Coronary artery (tissue), 2 donors: Measurements from ENCODE around the gene ADGB.
A peak's percentile ranks its signal among the peaks of the same experiment; 100 is the strongest.

Experiments
- DNase-seq: peaks from one replicate; pipeline ENCODE4 v3.0.0-alpha.2; 2017; ENCODE audit warnings: low spot score
- H3K27ac ChIP-seq, 2 donors: fragments of 200-600 bp; sonication (generic); one replicate each; pipeline ENCODE4 v1.5.1; 2016 to 2019
- H3K4me3 ChIP-seq: fragments of 200-600 bp; sonication (generic); 2 replicates; pipeline ENCODE4 v1.5.1; 2016; ENCODE audit warnings: mild to moderate bottlenecking, moderate library complexity
- CTCF ChIP-seq: fragments of 200-600 bp; sonication (generic); IDR thresholded peaks from one replicate; pipeline ENCODE4 v1.5.1; 2019; ENCODE audit warnings: antibody characterized with exemption

ADGB gene

GRCh38 chr6:146739696-146740095 is 140.9 kb downstream of the ADGB start:
- no peak overlapping the region for H3K27ac ChIP-seq
- no peak overlapping the region for H3K4me3 ChIP-seq
- DNase-seq, result no peak
- no peak for TF ChIP-seq CTCF

- Histone ChIP-seq H3K4me3 (no peak overlapping the region), H3K27ac (no peak overlapping the region)
- no peak for TF ChIP-seq CTCF
- DNase-seq, result no peak
Observed at GRCh38 chr6:146741609-146742008, 142.8 kb downstream of the ADGB start.

GRCh38 chr6:146753306-146753705 is 154.5 kb downstream of the ADGB start:
- TF ChIP-seq CTCF, result no peak
- no peak for DNase-seq
- no peak overlapping the region for H3K4me3 ChIP-seq
- no peak overlapping the region for H3K27ac ChIP-seq

GRCh38 chr6:146767632-146768031 is 168.9 kb downstream of the ADGB start:
- no peak for TF ChIP-seq CTCF
- DNase-seq, result no peak
- H3K27ac ChIP-seq, result no peak overlapping the region
- H3K4me3 ChIP-seq, result no peak overlapping the region

- no peak overlapping the region for H3K27ac ChIP-seq
- TF ChIP-seq CTCF, result no peak
Observed at GRCh38 chr6:146768722-146769121, 169.9 kb downstream of the ADGB start.

GRCh38 chr6:146770275-146770964 is 171.6 kb downstream of the ADGB start:
- no peak for DNase-seq
- no peak for TF ChIP-seq CTCF
- peak overlapping the region in 1 of 2 donors; percentile 76 for H3K27ac ChIP-seq
- H3K4me3 ChIP-seq, result peak overlapping the region; percentile 42

More at GRCh38 chr6:146768722-146769121, 169.9 kb downstream of the ADGB start:
- DNase-seq, result no peak
- H3K4me3 ChIP-seq, result no peak overlapping the region
